Mammary epithelial cell (primary cell): Measurements from ENCODE around the gene COPS7A.

Experiments used
- CTCF ChIP-seq, 2 donors: IDR thresholded peaks in 1 of 2; conservative IDR thresholded peaks in 1 of 2; 2 replicates each; pipeline ENCODE4 v1.5.1; 2011 to 2012; ENCODE audit warnings: inconsistent platforms in 2 of 2, low read length in 2 of 2, mild to moderate bottlenecking in 2 of 2, control low read depth in 1 of 2, low read depth in 1 of 2; ENCODE audit not compliant: insufficient read depth in 1 of 2; ENCODE audit errors: extremely low read depth in 1 of 2
- EZH2 ChIP-seq: IDR thresholded peaks from 2 replicates; pipeline ENCODE4 v1.6.1; 2012; ENCODE audit warnings: low read length, inconsistent platforms, borderline replicate concordance

GRCh38 chr12:6688543-6688998 is 35.3 kb upstream of the COPS7A start:
- TF ChIP-seq CTCF (conservative IDR thresholded peaks at IDR 0.05 in 1 of 2, IDR thresholded peaks at IDR 0.05 in 1 of 2; ENCODE audit: extremely low read depth in 1 of 2, insufficient read depth in 1 of 2, low read depth in 1 of 2, low read length in 2 of 2) (no peak), EZH2 (no peak)
